HFFc6 (cell line): ENCODE measurements around the gene SPOCK3. TPM values are rescaled to one million over a fixed set of nuclear protein-coding genes. Genes with fewer than 3 reads are reported as not detected.

Source experiments
- DNase-seq: peaks from one replicate; pipeline ENCODE4 v3.0.0-alpha.2; 2018
- H3K27ac Mint-ChIP-seq: 2 replicates; pipeline ENCODE4 v1.8.0; 2020; ENCODE audit warnings: mild to moderate bottlenecking, mixed read lengths
- H3K27me3 Mint-ChIP-seq: 2 replicates; pipeline ENCODE4 v1.8.0; 2021; ENCODE audit warnings: mild to moderate bottlenecking, moderate library complexity, mixed read lengths; ENCODE audit not compliant: insufficient read depth
- H3K36me3 Mint-ChIP-seq: 2 replicates; pipeline ENCODE4 v1.8.0; 2021; ENCODE audit warnings: low read depth, mixed read lengths
- H3K4me1 Mint-ChIP-seq: 2 replicates; pipeline ENCODE4 v1.8.0; 2020; ENCODE audit warnings: low read depth, mixed read lengths
- H3K4me3 Mint-ChIP-seq: 2 replicates; pipeline ENCODE4 v1.8.0; 2020; ENCODE audit warnings: mild to moderate bottlenecking, moderate library complexity, mixed read lengths
- H3K9me3 Mint-ChIP-seq: 2 replicates; pipeline ENCODE4 v1.8.0; 2020; ENCODE audit warnings: mild to moderate bottlenecking, mixed read lengths
- total RNA-seq, 6 experiments: library from RNA; stranded (reverse); fragmentation: NEBNext Ultra II Directional; extraction: Animal tissue kit (Norgen Biotek cat#: 25700); gene quantifications; 2 replicates in 1 of 6; 3 replicates in 5 of 6; pipeline ENCODE4 v1.2.3, GENCODE V29; 2021
- TF ChIP-seq, protein P1 (sequence below): fragments of 200-600 bp; sonication (generic); IDR thresholded peaks from 2 replicates; pipeline ENCODE4 v1.5.0; 2021; ENCODE audit warnings: antibody characterized with exemption, mild to moderate bottlenecking

The SPOCK3 gene
- total RNA-seq, 6 experiments from 2014 or later, result not detected

GRCh38 chr4:166930464-166930863 is 303.8 kb downstream of the SPOCK3 start:
- no peaks in the 10 kb centered on the region for H3K4me1 Mint-ChIP-seq
- TF ChIP-seq, protein P1, sequence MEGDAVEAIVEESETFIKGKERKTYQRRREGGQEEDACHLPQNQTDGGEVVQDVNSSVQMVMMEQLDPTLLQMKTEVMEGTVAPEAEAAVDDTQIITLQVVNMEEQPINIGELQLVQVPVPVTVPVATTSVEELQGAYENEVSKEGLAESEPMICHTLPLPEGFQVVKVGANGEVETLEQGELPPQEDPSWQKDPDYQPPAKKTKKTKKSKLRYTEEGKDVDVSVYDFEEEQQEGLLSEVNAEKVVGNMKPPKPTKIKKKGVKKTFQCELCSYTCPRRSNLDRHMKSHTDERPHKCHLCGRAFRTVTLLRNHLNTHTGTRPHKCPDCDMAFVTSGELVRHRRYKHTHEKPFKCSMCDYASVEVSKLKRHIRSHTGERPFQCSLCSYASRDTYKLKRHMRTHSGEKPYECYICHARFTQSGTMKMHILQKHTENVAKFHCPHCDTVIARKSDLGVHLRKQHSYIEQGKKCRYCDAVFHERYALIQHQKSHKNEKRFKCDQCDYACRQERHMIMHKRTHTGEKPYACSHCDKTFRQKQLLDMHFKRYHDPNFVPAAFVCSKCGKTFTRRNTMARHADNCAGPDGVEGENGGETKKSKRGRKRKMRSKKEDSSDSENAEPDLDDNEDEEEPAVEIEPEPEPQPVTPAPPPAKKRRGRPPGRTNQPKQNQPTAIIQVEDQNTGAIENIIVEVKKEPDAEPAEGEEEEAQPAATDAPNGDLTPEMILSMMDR, result no peak
- H3K27me3 Mint-ChIP-seq, result peaks cover 2% of the 10 kb centered on the region; the same call in 1 of the 2 replicates
- no peak overlapping the region for H3K4me3 Mint-ChIP-seq
- H3K9me3 Mint-ChIP-seq, result peaks cover 10% of the 10 kb centered on the region
- no peak for DNase-seq
- H3K36me3 Mint-ChIP-seq, result no peaks in the 10 kb centered on the region
- no peak overlapping the region for H3K27ac Mint-ChIP-seq

DNA sequence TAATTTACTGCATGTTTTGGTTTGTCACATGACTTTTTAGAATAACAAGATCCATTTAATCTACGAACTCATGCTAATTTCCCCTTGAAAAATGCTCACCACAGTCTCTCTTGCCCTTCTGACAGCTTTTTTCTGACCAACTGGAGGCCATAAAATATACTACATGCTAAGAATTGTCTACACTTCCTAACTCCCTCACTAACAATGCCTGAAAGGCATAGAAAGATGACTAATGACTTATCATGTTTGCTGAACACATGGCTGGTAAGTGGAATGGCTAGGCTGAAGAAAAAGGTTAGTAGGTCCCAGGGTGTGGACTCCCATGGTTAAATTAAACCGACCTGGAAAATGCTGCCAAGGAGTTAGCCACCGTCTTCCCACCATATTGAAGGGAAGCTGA is 309.9 kb downstream of the SPOCK3 start:
- TF ChIP-seq, protein P1, result no peak
- no peaks in the 10 kb centered on the region for H3K36me3 Mint-ChIP-seq
- H3K4me3 Mint-ChIP-seq, result no peak overlapping the region
- DNase-seq, result no peak
- no peak overlapping the region for H3K27ac Mint-ChIP-seq
- H3K4me1 Mint-ChIP-seq, result no peaks in the 10 kb centered on the region
- H3K9me3 Mint-ChIP-seq, result peaks cover 12% of the 10 kb centered on the region
- H3K27me3 Mint-ChIP-seq, result no peaks in the 10 kb centered on the region

GRCh38 chr4:166913926-166914325 is 320.4 kb downstream of the SPOCK3 start:
- Mint-ChIP-seq H3K4me1 (no peaks in the 10 kb centered on the region), H3K4me3 (no peak overlapping the region), H3K36me3 (no peaks in the 10 kb centered on the region), H3K9me3 (peaks cover 34% of the 10 kb centered on the region), H3K27me3 (no peaks in the 10 kb centered on the region), H3K27ac (no peak overlapping the region)
- DNase-seq, result no peak
- TF ChIP-seq, protein P1, result no peak

GRCh38 chr4:166903408-166903807 is 330.9 kb downstream of the SPOCK3 start:
- Mint-ChIP-seq H3K4me3 (no peak overlapping the region), H3K9me3 (peaks cover 27% of the 10 kb centered on the region), H3K36me3 (no peaks in the 10 kb centered on the region), H3K27me3 (peaks cover under 1% of the 10 kb centered on the region; the same call in 1 of the 2 replicates), H3K4me1 (no peaks in the 10 kb centered on the region), H3K27ac (no peak overlapping the region)
- no peak for DNase-seq
- TF ChIP-seq, protein P1, result no peak

DNA sequence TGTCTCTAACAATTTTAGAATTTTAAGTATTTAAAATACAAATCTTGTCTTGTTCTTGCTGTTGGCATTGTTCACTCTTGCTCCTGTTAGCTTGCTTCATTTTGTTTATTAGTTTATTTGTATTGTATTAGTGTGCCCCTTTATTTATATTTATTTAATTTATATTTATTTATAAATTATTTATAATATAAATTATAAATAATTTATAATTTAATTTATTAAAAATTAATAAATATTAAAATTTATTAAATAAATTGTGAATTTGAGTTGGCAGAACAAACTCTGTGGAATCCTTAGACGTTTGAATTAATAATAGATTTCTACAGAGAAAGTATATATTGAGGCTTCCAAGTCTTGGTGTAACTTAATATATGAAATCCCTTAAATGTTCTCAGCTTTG is 331.4 kb downstream of the SPOCK3 start:
- no peaks in the 10 kb centered on the region for H3K27me3 Mint-ChIP-seq
- TF ChIP-seq, protein P1, result no peak
- H3K36me3 Mint-ChIP-seq, result no peaks in the 10 kb centered on the region
- H3K9me3 Mint-ChIP-seq, result peaks cover 27% of the 10 kb centered on the region
- H3K4me3 Mint-ChIP-seq, result no peak overlapping the region
- no peaks in the 10 kb centered on the region for H3K4me1 Mint-ChIP-seq
- DNase-seq, result no peak
- H3K27ac Mint-ChIP-seq, result no peak overlapping the region

DNA sequence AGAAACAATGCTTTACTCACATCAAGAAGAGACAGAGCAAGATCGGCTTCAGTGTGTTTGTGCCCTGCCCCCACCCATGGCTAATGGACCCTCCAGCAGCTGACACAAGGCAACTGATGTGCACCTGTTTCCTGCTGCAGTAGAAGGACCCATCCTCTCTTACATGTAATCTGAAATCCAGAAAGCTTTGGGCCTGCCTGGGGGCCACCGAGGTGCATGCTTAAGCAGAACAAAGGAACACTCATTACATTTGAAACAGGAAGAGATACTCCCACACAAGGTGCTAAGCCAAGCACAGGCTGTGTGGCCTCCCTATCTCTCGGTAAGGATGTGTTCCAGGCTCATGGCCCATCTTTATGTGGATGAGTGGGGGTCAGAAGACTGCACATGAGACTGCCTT is 338.0 kb downstream of the SPOCK3 start:
- TF ChIP-seq, protein P1, result no peak
- no peak overlapping the region for H3K4me3 Mint-ChIP-seq
- H3K27me3 Mint-ChIP-seq, result no peaks in the 10 kb centered on the region; the same call in 1 of the 2 replicates
- no peak overlapping the region for H3K27ac Mint-ChIP-seq
- no peaks in the 10 kb centered on the region for H3K36me3 Mint-ChIP-seq
- no peaks in the 10 kb centered on the region for H3K4me1 Mint-ChIP-seq
- H3K9me3 Mint-ChIP-seq, result peaks cover 25% of the 10 kb centered on the region
- no peak for DNase-seq
